NCI-H69 (cell line): ENCODE measurements around the gene MARCHF3.
"Not testable (repeated sequence)": the region's sequence is repeated elsewhere in the genome, so short reads cannot be mapped to it uniquely, and the experiment has no call there.

Experiments used
- DNase-seq: peaks from one replicate; lab custom pipeline; 2025; lab: John Stamatoyannopoulos, UW

MARCHF3 gene, protein sequence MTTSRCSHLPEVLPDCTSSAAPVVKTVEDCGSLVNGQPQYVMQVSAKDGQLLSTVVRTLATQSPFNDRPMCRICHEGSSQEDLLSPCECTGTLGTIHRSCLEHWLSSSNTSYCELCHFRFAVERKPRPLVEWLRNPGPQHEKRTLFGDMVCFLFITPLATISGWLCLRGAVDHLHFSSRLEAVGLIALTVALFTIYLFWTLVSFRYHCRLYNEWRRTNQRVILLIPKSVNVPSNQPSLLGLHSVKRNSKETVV

GRCh38 chr5:127030259-127031146 is at the start of gene MARCHF3:
Gene MARCHF3 (minus strand): TSS chr5:127030558. CDS start chr5:126918171, 112,387 bp downstream.
- DNase-seq = peak; percentile 99

GRCh38 chr5:127079994-127080491 is 49.7 kb upstream of the MARCHF3 start:
- peak; percentile 100 for DNase-seq

DNA sequence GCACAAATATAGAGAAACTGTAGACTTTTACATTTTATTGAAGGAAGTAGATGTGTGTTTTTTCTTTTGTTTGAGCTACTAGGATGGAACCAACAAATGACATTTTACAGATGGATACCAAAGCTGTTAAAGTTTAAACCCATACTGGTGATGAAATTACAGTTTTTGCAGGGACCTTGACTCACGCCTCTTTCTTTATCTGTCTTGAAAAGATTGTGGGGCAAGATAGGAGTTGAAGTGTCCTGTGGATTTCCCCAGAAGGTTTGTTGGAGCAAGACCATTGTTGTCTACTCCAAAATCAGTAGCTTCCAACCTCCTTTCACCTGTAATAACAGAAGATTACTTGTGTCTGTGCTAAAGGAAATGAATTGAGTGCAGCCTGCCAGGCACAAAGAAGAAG is 47.0 kb upstream of the MARCHF3 start:
- DNase-seq = peak; percentile 31

- DNase-seq = peak; percentile 57
Observed at GRCh38 chr5:127076315-127077129, 46.2 kb upstream of the MARCHF3 start.

DNA sequence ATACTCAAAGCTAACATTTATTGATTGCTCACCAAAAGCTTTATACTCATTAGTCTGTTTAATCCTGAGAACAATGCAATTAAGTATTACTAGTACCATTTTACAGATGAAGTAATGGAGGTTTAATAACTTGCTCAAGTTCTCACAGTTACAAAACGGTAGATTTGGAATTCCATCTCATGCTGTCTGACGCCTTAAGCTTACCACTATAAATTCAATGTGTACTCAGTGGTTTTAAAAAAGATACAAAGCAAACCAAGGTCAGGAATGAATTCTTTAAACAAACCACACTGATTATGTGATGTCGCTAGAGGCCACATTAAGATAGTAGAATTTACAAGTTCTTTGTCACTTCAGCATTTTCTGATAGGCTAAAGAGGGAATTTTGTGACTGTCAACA is 44.1 kb upstream of the MARCHF3 start:
- DNase-seq = no peak

DNA sequence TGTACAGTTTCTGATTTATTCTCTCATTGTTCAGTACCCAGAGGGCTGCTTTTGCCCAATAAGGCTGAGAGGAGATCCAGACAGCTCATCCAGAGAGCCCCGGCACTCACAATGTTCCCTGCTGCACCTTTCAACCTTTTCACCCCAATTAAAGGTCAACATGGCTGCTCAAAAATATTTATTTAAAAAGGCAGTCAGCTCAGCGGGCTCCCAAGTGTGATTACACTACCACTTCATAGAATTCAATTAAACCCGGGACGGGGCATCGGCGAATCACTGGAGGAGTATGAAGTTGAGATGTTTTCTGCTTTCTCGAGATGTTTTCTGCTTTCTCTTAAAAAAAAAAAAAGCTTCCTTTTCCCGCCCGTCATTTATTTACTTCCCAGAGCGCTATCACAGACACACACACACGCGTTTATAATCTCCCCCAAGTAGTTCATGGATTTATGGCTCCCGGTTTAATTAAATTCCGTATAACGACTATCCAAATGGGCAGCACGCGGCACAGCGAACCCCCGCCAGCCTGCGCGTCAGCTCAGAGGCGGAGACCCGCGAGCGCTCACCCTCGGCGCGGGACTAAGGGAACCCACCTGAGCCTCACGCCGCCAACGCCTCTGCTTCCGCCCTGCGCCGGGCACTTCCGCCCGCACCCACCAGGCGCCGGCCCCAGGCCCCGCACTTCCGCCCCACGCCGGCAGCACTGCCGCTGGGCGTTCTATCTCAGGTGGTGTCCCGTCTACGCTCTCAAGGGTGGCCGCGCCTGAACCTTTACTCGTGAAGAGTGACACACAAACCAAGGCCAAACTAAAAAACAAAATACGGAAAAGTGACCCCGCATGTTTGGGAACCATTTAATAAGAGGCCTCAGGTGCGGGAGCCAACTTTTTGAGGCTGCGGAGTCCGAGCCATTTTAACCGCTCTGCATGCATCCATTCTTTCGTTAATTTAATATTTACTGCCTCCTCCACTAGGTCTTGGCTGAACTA is 42.8 kb upstream of the MARCHF3 start, which contains the start of gene C5orf63:
Gene C5orf63, minus strand, starts transcription at position 642 of the 986 bp plus-strand sequence. CDS start 14,507 bp downstream, outside the sequence.
- peak; percentile 96 for DNase-seq

DNA sequence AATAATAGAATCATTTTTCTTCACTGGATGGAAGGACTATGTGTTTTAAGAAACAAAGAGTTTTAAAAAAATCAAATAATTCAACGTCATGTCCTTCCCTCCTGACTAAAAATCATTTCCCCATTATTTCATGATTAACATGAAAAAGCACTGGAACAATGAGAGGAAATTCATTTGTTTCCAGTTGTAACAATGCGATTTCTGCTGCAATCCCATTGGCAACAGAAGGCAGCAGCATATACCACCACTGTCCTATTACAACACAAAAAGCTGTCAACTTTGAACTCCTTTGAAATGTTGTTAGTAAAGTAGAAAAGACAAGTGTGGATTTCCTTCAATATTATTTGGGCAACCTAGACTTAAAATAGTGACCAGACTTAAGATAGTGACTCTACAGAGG is 39.9 kb upstream of the MARCHF3 start:
- no peak for DNase-seq

DNA sequence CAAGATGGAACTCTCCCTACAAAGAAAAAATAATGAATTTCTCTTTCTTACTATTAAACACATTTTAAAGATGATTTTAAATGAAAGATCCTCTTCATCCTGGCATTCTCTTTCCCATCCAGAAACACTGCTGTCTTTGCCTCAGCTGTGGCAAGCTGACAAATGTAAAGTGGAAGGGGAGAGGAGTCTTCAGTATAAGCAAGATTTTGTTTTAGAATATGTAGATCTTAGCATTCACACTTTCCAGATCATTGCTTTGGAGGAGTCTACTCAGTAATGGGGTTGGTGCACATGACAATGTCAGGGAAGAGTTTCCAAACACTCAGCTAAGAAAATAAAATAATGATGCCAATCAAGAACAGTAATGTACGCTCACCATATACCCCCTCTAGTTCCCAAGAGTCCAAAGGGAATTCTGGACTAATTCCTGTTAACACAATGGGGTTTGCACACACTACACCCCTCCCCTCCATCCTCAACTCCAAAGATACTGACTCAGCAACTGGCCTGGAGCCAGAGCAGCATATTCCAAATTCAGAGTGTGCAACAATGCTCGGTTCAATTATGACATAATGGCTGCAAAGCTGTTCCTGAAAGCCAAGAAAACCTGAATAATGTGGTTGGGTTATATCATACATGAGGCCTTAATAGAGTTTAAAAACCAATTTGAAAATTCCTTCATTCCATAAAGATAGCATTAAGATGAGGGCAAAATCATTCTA is 38.3 kb upstream of the MARCHF3 start:
- peak; percentile 85 for DNase-seq

- no peak for DNase-seq
Observed at GRCh38 chr5:127066721-127067120, 36.4 kb upstream of the MARCHF3 start.

DNA sequence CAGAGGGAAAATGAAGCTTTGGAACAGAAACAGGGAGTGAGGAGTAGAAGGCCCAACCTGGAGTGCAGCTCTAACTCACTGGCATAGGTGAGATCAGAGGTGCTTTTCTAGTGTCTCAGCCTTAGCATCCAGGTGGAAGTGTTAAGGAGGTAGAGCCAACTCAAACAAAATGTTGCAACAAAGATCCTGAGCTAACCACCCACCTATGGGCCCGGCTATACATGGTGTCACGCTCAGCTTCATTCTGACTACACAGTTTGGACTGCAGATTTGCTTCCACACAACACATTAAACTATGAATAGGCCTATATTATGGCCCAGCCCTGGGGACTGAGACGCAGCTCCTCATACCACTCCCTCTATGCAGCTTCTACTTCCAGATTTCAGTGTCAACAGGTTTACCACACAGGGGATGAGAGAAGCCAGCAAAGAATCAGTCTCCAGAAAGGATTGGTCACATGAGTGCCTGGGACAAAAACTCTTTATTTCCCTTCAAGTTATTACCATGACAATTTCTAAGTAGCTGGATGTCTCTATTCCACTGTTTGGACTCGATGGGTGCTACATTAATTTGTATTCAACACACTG is 34.0 kb upstream of the MARCHF3 start:
- peak; percentile 42 for DNase-seq

DNA sequence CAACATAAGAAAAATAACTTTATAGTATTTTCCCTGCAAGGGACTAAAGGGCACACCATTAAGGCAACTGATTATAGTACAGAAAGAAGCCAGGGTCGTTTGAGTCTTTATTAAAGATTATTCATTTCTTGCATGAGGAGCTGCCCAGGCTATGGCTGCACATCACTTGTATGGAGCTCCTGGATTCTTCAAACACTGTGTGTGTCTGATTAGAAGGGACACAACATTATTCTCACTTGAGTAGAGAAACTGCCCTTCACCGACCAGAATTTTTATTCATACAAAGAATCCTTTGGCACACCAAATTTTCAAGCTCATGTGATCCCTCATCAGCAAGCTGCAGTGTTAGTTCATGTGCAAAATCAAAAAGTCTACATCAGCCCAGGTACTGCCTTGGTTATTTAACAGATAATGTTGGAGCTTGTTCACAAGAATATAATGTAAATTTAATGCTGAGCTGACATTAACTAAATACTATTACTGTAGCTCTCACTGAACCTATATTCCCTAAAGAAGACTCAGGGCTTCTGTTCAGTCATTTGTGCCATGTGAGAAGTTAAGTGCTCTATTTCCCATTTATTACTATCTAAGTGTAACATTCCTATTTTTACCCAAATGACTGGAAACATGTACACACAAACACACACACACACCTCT is 33.0 kb upstream of the MARCHF3 start:
- no peak for DNase-seq

DNA sequence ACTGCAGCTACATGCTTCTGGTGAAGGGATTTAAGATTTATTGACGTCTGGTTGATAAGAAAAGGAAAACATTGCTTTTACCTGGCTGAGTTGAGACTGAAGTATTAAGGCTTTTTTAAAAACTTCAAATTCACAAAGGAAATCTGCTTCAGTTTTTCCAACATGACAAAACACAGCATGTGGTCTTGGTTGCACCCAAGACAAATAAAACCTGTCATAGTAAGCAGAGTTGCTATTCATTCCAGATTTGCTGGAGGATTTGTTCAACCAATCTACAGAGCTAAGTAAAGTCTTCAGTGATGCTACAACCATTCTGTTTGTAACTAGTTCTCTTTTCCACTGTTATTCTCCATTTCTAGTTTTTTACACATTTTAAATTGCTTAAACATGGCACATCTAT is 31.6 kb upstream of the MARCHF3 start:
- DNase-seq = peak; percentile 52

GRCh38 chr5:127061537-127061936 is 31.2 kb upstream of the MARCHF3 start:
- no peak for DNase-seq

- DNase-seq = no peak
Observed at GRCh38 chr5:127060470-127060985, 30.2 kb upstream of the MARCHF3 start.

- DNase-seq = no peak
Observed at GRCh38 chr5:127056896-127057295, 26.5 kb upstream of the MARCHF3 start.

- no peak for DNase-seq
Observed at GRCh38 chr5:127055880-127056653, 25.7 kb upstream of the MARCHF3 start.

- DNase-seq = not testable (repeated sequence)
Observed at GRCh38 chr5:127053551-127053950, 23.2 kb upstream of the MARCHF3 start.

DNA sequence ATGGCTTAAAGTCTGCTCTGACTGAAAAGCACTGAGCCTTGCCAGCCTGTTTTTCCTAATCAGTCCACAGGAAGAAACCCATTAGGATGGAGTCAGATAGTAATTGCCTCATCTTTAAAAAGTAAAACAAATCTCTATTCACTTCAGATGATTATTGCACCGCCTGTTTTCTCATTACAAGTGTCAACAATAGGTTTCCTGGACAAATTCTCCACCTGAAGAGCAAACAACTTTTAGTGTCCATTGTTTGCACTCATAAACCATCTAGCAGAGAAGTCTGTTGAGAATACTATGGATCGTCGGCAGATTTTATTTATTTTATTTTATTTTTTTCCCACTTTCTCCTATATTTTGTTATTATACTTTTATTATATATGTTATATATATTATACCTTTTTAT is 22.7 kb upstream of the MARCHF3 start:
- peak; percentile 85 for DNase-seq
